Osteoblast (primary cell): ENCODE results near the gene ACAN. TPM values are rescaled to one million over a fixed set of nuclear protein-coding genes. Genes with fewer than 3 reads are reported as not detected.

ENCODE experiments used
- DNase-seq: peaks from one replicate; pipeline ENCODE4 v3.0.0; 2011; ENCODE audit warnings: low spot score, mixed read lengths; ENCODE audit not compliant: insufficient read length; ENCODE audit errors: missing footprints
- H2AFZ ChIP-seq: 2 replicates; pipeline ENCODE4 v1.6.0; 2011; ENCODE audit warnings: mild to moderate bottlenecking, low read length
- H3K27ac ChIP-seq: 2 replicates; pipeline ENCODE4 v1.5.1; 2011; ENCODE audit warnings: mild to moderate bottlenecking, low read depth, low read length, moderate library complexity
- H3K27me3 ChIP-seq: 2 replicates; pipeline ENCODE4 v1.6.0; 2012; ENCODE audit warnings: mild to moderate bottlenecking, control low read depth, inconsistent platforms, low read length, moderate library complexity; ENCODE audit not compliant: insufficient read depth
- H3K36me3 ChIP-seq: 2 replicates; pipeline ENCODE4 v1.5.1; 2011; ENCODE audit warnings: mild to moderate bottlenecking, low read length, control low read depth, moderate library complexity; ENCODE audit not compliant: insufficient read depth
- H3K4me1 ChIP-seq: 2 replicates; pipeline ENCODE4 v1.5.1; 2011; ENCODE audit warnings: mild to moderate bottlenecking, low read length, control low read depth, moderate library complexity; ENCODE audit not compliant: insufficient read depth
- H3K4me2 ChIP-seq: 2 replicates; pipeline ENCODE4 v1.6.0; 2011; ENCODE audit warnings: mild to moderate bottlenecking, low read length; ENCODE audit not compliant: insufficient read depth
- H3K4me3 ChIP-seq: fragments of 200-600 bp; sonication (generic); 3 replicates; pipeline ENCODE4 v1.5.1; 2012; ENCODE audit warnings: mild to moderate bottlenecking, low read length, inconsistent platforms; ENCODE audit not compliant: insufficient read depth
- H3K79me2 ChIP-seq: 2 replicates; pipeline ENCODE4 v1.6.0; 2012; ENCODE audit warnings: mild to moderate bottlenecking, low read length, control low read depth, inconsistent platforms; ENCODE audit not compliant: insufficient read depth
- H3K9me3 ChIP-seq: 2 replicates; pipeline ENCODE4 v1.5.1; 2011; ENCODE audit warnings: low read depth, low read length, control low read depth
- H4K20me1 ChIP-seq: 2 replicates; pipeline ENCODE4 v1.6.0; 2012; ENCODE audit warnings: mild to moderate bottlenecking, low read length, control low read depth; ENCODE audit not compliant: insufficient read depth
- CTCF ChIP-seq: IDR thresholded peaks from 2 replicates; pipeline ENCODE4 v1.5.1; 2011; ENCODE audit warnings: mild to moderate bottlenecking, low read depth, low read length, moderate library complexity; ENCODE audit errors: extremely low read depth
- total RNA-seq: library from RNA; depleted of rRNA; stranded (reverse); fragments of >200 nt; gene quantifications from 2 replicates; pipeline ENCODE4 v1.2.3, GENCODE V29; 2012

ACAN gene
- total RNA-seq, 1 donor = 12.7 TPM

DNA sequence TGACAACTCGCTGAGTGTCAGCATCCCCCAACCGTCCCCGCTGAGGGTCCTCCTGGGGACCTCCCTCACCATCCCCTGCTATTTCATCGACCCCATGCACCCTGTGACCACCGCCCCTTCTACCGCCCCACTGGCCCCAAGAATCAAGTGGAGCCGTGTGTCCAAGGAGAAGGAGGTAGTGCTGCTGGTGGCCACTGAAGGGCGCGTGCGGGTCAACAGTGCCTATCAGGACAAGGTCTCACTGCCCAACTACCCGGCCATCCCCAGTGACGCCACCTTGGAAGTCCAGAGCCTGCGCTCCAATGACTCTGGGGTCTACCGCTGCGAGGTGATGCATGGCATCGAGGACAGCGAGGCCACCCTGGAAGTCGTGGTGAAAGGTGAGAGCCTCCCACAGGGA lies 35.4 kb downstream of the ACAN start:
- DNase-seq = no peak
- Histone ChIP-seq H3K4me3 (no peak overlapping the region), H3K9me3 (no peaks in the 10 kb centered on the region), H3K4me1 (peaks cover 13% of the 10 kb centered on the region), H3K27me3 (peaks cover 3% of the 10 kb centered on the region), H3K4me2 (no peak overlapping the region), H2AFZ (no peak overlapping the region), H4K20me1 (no peaks in the 10 kb centered on the region), H3K27ac (no peak overlapping the region), H3K36me3 (no peaks in the 10 kb centered on the region), H3K79me2 (no peaks in the 10 kb centered on the region)
- TF ChIP-seq CTCF = no peak

DNA sequence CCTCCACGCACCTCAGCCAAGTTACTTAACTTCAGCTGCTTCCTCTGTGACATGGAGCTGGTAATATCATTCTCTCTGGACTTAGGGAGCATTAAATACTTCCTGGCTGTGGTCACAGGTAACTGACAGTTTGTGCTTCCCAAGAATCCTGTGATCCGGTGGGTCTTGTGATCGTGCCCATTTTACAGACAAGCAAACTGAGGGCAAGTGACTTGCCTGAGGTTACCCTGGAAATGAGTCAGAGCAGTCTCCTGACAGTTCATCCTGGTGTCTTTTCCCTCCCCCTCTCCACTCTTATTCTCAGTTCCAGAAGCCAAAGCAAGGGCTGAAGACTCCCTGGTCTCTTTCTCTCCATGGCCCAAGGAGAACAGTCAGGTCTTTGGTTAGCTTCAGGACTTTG lies 35.9 kb downstream of the ACAN start:
- no peaks in the 10 kb centered on the region for H4K20me1 ChIP-seq
- no peak overlapping the region for H3K27ac ChIP-seq
- H3K79me2 ChIP-seq = no peaks in the 10 kb centered on the region
- peaks cover 8% of the 10 kb centered on the region for H3K4me1 ChIP-seq
- peaks cover 3% of the 10 kb centered on the region for H3K27me3 ChIP-seq
- no peak overlapping the region for H3K4me3 ChIP-seq
- no peaks in the 10 kb centered on the region for H3K36me3 ChIP-seq
- no peak for DNase-seq
- no peak for TF ChIP-seq CTCF
- no peak overlapping the region for H2AFZ ChIP-seq
- H3K4me2 ChIP-seq = no peak overlapping the region
- no peaks in the 10 kb centered on the region for H3K9me3 ChIP-seq

- Histone ChIP-seq H3K27me3 (peaks cover 3% of the 10 kb centered on the region), H2AFZ (no peak overlapping the region), H3K4me1 (peaks cover 8% of the 10 kb centered on the region), H3K36me3 (no peaks in the 10 kb centered on the region), H3K4me2 (no peak overlapping the region), H3K9me3 (no peaks in the 10 kb centered on the region), H4K20me1 (no peaks in the 10 kb centered on the region), H3K27ac (no peak overlapping the region), H3K79me2 (no peaks in the 10 kb centered on the region), H3K4me3 (no peak overlapping the region)
- no peak for TF ChIP-seq CTCF
- DNase-seq = no peak
These were observed 36.7 kb downstream of the ACAN start for GRCh38 chr15:88839961-88840360.

GRCh38 chr15:88841236-88841635 lies 38.0 kb downstream of the ACAN start:
- no peak overlapping the region for H3K4me3 ChIP-seq
- H3K27me3 ChIP-seq = peaks cover 3% of the 10 kb centered on the region
- H3K36me3 ChIP-seq = no peaks in the 10 kb centered on the region
- DNase-seq = no peak
- TF ChIP-seq CTCF = no peak
- H3K4me1 ChIP-seq = no peaks in the 10 kb centered on the region
- no peak overlapping the region for H3K27ac ChIP-seq
- H2AFZ ChIP-seq = no peak overlapping the region
- no peaks in the 10 kb centered on the region for H3K9me3 ChIP-seq
- H3K4me2 ChIP-seq = no peak overlapping the region
- H4K20me1 ChIP-seq = no peaks in the 10 kb centered on the region
- H3K79me2 ChIP-seq = no peaks in the 10 kb centered on the region
